ENCODE measurements around the gene MOB3C. TPM values are rescaled to one million over a fixed set of nuclear protein-coding genes. Genes with fewer than 3 reads are reported as not detected.

Gene MOB3C
- total RNA-seq, 2 experiments from 2014 or later = 2.7 to 3.8 TPM

DNA sequence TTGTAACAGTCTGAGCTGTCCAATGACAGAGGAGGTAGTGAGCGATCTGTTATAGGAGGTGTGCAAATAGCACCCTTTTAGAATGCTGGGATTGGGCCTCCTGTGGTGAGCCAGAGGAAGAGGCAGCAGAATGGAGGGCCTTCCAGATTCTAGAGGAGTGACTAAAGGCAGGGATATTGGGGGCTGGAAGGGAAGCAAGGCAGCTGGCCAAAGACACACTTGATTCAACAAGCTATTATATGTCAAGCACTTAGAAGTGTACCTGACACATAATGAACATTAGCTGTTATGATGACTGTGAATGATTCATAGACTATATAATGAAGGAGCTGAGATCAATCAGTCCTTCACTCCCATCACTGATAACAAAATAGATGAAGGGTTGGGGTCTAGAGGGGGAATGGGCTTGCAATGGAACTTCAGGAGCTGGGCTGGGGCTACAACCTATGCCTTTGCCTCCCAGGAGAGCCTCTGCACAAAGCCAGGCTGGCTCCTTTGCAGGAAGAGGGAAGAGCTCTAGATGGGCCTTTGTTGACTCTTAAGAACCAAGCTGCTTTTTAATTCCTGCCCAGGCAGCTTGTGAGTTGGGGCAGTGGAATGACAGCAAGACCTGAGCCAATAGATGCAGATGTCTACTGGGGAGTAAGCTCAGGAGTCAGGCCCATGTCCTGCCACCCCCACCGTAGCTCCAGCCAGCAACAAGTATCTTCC is 10.2 kb downstream of the MOB3C start:
- Histone ChIP-seq H3K27ac (ENCODE audit: low read depth, low read length, poor library complexity, severe bottlenecking) (no peak overlapping the region), H3K36me3 (ENCODE audit: insufficient read depth, low read length) (no peaks in the 10 kb centered on the region), H3K4me2 (ENCODE audit: low read length) (no peak overlapping the region), H3K4me3 (ENCODE audit: low read depth, low read length, poor library complexity, severe bottlenecking) (no peak overlapping the region), H2AFZ (ENCODE audit: low read length) (no peak overlapping the region), H3K9me3 (ENCODE audit: low read length) (no peaks in the 10 kb centered on the region), H3K4me1 (ENCODE audit: insufficient read depth, low read length, poor library complexity, severe bottlenecking) (peaks cover 12% of the 10 kb centered on the region), H3K79me2 (ENCODE audit: insufficient read depth, low read depth, low read length) (no peaks in the 10 kb centered on the region), H4K20me1 (ENCODE audit: insufficient read depth, low read length) (no peaks in the 10 kb centered on the region), H3K9me2 (ENCODE audit: insufficient read depth, low read length) (no peaks in the 10 kb centered on the region)
- ChIA-PET CTCF (ENCODE audit: unreplicated experiment) (no interaction called here), POLR2A (interaction anchor here (1.1 to 5.6 kb wide), 3 partner anchors 10 to 128 kb away, joined by 3 to 62 read pairs (median 4); partner anchors contain the start of gene MOB3C)
- intact Hi-C loops (cut with micrococcal nuclease; ENCODE audit: unreplicated experiment) = no loop called here
- no TSS peak for BruUV-seq (replicated peaks)
- DNase-seq (ENCODE audit: low spot score) = no peak
- TF ChIP-seq, protein P1, sequence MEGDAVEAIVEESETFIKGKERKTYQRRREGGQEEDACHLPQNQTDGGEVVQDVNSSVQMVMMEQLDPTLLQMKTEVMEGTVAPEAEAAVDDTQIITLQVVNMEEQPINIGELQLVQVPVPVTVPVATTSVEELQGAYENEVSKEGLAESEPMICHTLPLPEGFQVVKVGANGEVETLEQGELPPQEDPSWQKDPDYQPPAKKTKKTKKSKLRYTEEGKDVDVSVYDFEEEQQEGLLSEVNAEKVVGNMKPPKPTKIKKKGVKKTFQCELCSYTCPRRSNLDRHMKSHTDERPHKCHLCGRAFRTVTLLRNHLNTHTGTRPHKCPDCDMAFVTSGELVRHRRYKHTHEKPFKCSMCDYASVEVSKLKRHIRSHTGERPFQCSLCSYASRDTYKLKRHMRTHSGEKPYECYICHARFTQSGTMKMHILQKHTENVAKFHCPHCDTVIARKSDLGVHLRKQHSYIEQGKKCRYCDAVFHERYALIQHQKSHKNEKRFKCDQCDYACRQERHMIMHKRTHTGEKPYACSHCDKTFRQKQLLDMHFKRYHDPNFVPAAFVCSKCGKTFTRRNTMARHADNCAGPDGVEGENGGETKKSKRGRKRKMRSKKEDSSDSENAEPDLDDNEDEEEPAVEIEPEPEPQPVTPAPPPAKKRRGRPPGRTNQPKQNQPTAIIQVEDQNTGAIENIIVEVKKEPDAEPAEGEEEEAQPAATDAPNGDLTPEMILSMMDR (conservative IDR thresholded peaks at IDR 0.05; ENCODE audit: low read length) = no peak
- TF ChIP-seq EZH2phosphoT487 (IDR thresholded peaks at IDR 0.05; ENCODE audit: borderline replicate concordance, low read depth, low read length) = no peak

DNA sequence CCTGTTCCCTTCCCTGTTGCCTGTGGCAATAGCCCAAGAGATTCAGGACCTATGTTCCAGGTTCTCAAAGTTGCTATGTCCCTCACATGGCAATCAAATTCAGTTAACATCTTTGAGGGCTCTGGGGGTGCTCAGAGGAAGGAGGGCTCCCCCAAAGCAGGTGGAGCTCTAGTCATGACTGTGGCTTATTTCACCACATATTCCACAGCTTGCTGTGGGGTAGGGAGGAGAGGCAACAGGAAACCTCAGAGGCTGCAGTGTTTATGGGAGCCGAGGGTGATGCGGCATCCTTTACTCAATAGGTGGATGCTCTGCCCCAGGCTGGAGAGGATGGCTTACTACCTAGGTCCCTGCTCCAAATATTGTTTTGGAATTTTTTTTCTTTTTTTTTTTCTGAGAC is 11.4 kb downstream of the MOB3C start:
- no peak for TF ChIP-seq EZH2phosphoT487 (IDR thresholded peaks at IDR 0.05; ENCODE audit: borderline replicate concordance, low read depth, low read length)
- TF ChIP-seq, protein P1 (conservative IDR thresholded peaks at IDR 0.05; ENCODE audit: low read length) = no peak
- Histone ChIP-seq H3K4me3 (ENCODE audit: low read depth, low read length, poor library complexity, severe bottlenecking) (peak overlapping the region; percentile 79), H3K79me2 (ENCODE audit: insufficient read depth, low read depth, low read length) (no peaks in the 10 kb centered on the region), H3K4me1 (ENCODE audit: insufficient read depth, low read length, poor library complexity, severe bottlenecking) (peaks cover 12% of the 10 kb centered on the region), H3K9me2 (ENCODE audit: insufficient read depth, low read length) (no peaks in the 10 kb centered on the region), H3K27ac (ENCODE audit: low read depth, low read length, poor library complexity, severe bottlenecking) (no peak overlapping the region), H3K9me3 (ENCODE audit: low read length) (no peaks in the 10 kb centered on the region), H3K36me3 (ENCODE audit: insufficient read depth, low read length) (no peaks in the 10 kb centered on the region), H4K20me1 (ENCODE audit: insufficient read depth, low read length) (no peaks in the 10 kb centered on the region), H2AFZ (ENCODE audit: low read length) (no peak overlapping the region), H3K4me2 (ENCODE audit: low read length) (peak overlapping the region; percentile 87; the same call in 1 of the 2 replicates)
- no TSS peak for BruUV-seq (replicated peaks)
- POLR2A ChIA-PET = interaction anchor here (1.0 to 5.6 kb wide), 6 partner anchors 9 to 127 kb away, joined by 3 to 62 read pairs (median 6); partner anchors contain the start of genes ATPAF1 and MOB3C
- DNase-seq (ENCODE audit: low spot score) = no peak
- intact Hi-C loops (cut with micrococcal nuclease; ENCODE audit: unreplicated experiment) = no loop called here
- CTCF ChIA-PET (ENCODE audit: unreplicated experiment) = no interaction called here

All from OCI-LY7 (cell line).